Caco-2 (cell line): ENCODE data around the gene SLC22A4. TPM values are rescaled to one million over a fixed set of nuclear protein-coding genes. Genes with fewer than 3 reads are reported as not detected.

ENCODE experiments used
- BruUV-seq: library from RNA; stranded (reverse); fragments of 400-500 nt; replicated peaks from 2 replicates; lab custom pipeline; 2021; lab: Mats Ljungman, UMichigan
- CTCF ChIA-PET: fragments of 300-600 bp; sonication (Branson Sonifier 250); formaldehyde crosslinking; loops from one replicate; lab custom pipeline; 2022; ENCODE audit warnings: antibody characterized with exemption; lab: Charles Lee
- POLR2A ChIA-PET: fragments of 300-600 bp; sonication (Branson Sonifier 250); formaldehyde crosslinking; loops from one replicate; lab custom pipeline; 2022; ENCODE audit warnings: antibody characterized with exemption; lab: Charles Lee
- DNase-seq, 2 experiments: peaks; one replicate each; pipeline versions ENCODE4 v3.0.0 to v3.0.0-alpha.2; 2020 to 2022
- H3K27me3 ChIP-seq: replicated peaks from 2 replicates; pipeline ENCODE4 v1.6.0; 2011; ENCODE audit warnings: low read length; ENCODE audit not compliant: control insufficient read depth, insufficient read depth
- H3K36me3 ChIP-seq: 2 replicates; pipeline ENCODE4 v1.5.1; 2011; ENCODE audit warnings: low read length; ENCODE audit not compliant: control insufficient read depth, insufficient read depth
- H3K4me1 ChIP-seq: fragments of 250-450 bp; sonication (Bioruptor Pico); 2 replicates; pipeline ENCODE4 v1.5.1; 2020; ENCODE audit warnings: mild to moderate bottlenecking
- H3K4me3 ChIP-seq: 2 replicates; pipeline ENCODE4 v1.5.1; 2011; ENCODE audit warnings: low read depth, mild to moderate bottlenecking, control low read depth, low read length
- H3K9me3 ChIP-seq: fragments of 250-450 bp; sonication (Bioruptor Pico); 2 replicates; pipeline ENCODE4 v1.5.1; 2020; ENCODE audit warnings: mild to moderate bottlenecking, moderate library complexity
- H3K27ac Mint-ChIP-seq: one replicate; pipeline ENCODE4 v1.8.0; 2022; ENCODE audit warnings: mixed read lengths; ENCODE audit not compliant: unreplicated experiment
- H3K27me3 Mint-ChIP-seq: one replicate; pipeline ENCODE4 v1.8.0; 2022; ENCODE audit warnings: mixed read lengths; ENCODE audit not compliant: insufficient read depth, unreplicated experiment
- H3K36me3 Mint-ChIP-seq: one replicate; pipeline ENCODE4 v1.8.0; 2022; ENCODE audit warnings: mild to moderate bottlenecking, mixed read lengths; ENCODE audit not compliant: insufficient read depth, unreplicated experiment
- H3K4me1 Mint-ChIP-seq: one replicate; pipeline ENCODE4 v1.8.0; 2022; ENCODE audit warnings: low read depth, mixed read lengths; ENCODE audit not compliant: unreplicated experiment
- H3K4me3 Mint-ChIP-seq: one replicate; pipeline ENCODE4 v1.8.0; 2022; ENCODE audit warnings: mild to moderate bottlenecking, moderate library complexity, mixed read lengths; ENCODE audit not compliant: unreplicated experiment
- H3K9me3 Mint-ChIP-seq: one replicate; pipeline ENCODE4 v1.8.0; 2022; ENCODE audit warnings: mixed read lengths; ENCODE audit not compliant: unreplicated experiment
- CTCF ChIP-seq, 2 experiments: fragments of 200-600 bp in 1 of 2; IDR thresholded peaks; 1 replicate in 1 of 2; 2 replicates in 1 of 2; pipeline versions ENCODE4 v1.5.1 to v1.8.0; 2011 to 2022; ENCODE audit warnings: antibody characterized with exemption in 1 of 2, control low read depth in 1 of 2, inconsistent platforms in 1 of 2, low read depth in 1 of 2, low read length in 1 of 2, mild to moderate bottlenecking in 1 of 2, moderate library complexity in 1 of 2; ENCODE audit not compliant: insufficient read depth in 1 of 2, severe bottlenecking in 1 of 2, unreplicated experiment in 1 of 2
- intact Hi-C: fragments of 100-400 bp; cut with micrococcal nuclease; formaldehyde crosslinking; loops from one replicate; pipeline ENCODE4 v1.10.0; 2022; ENCODE audit not compliant: unreplicated experiment
- total RNA-seq: library from RNA; stranded (reverse); gene quantifications from 2 replicates; pipeline ENCODE4 v1.2.3, GENCODE V29; 2022

SLC22A4 gene
- total RNA-seq, 1 experiment from 2014 or later, result 1.5 TPM

- Histone ChIP-seq H3K9me3 (no peaks in the 10 kb centered on the region), H3K36me3 (no peaks in the 10 kb centered on the region), H3K4me3 (no peak overlapping the region), H3K4me1 (peaks cover 6% of the 10 kb centered on the region), H3K27me3 (no peaks in the 10 kb centered on the region)
- Mint-ChIP-seq H3K27ac (peak overlapping the region; percentile 5), H3K36me3 (no peaks in the 10 kb centered on the region), H3K27me3 (no peaks in the 10 kb centered on the region), H3K4me1 (no peaks in the 10 kb centered on the region), H3K4me3 (no peak overlapping the region), H3K9me3 (no peaks in the 10 kb centered on the region)
- CTCF ChIA-PET, result interaction anchor here (0.6 kb wide), 1 partner anchor 8 kb away, joined by 3 read pairs; no protein-coding TSS in a partner anchor
- BruUV-seq, result no TSS peak
- intact Hi-C loops, result no loop called here
- POLR2A ChIA-PET, result no interaction called here
- TF ChIP-seq CTCF (IDR thresholded peaks at IDR 0.05; ENCODE audit: insufficient read depth in 1 of 2, low read depth in 1 of 2, low read length in 1 of 2, severe bottlenecking in 1 of 2, unreplicated experiment in 1 of 2), result no peak
- DNase-seq, result peak in 1 of 2 experiments; percentile 17
These were observed 29.5 kb upstream of the SLC22A4 start for GRCh38 chr5:132264546-132265335.

- H3K4me1 ChIP-seq, result peaks cover 6% of the 10 kb centered on the region
- intact Hi-C loops, result no loop called here
These were observed 28.7 kb upstream of the SLC22A4 start for GRCh38 chr5:132265336-132266030.

More at GRCh38 chr5:132265336-132266030, 28.7 kb upstream of the SLC22A4 start:
- Mint-ChIP-seq H3K36me3 (no peaks in the 10 kb centered on the region), H3K27ac (peak overlapping the region; percentile 76), H3K27me3 (no peaks in the 10 kb centered on the region), H3K9me3 (no peaks in the 10 kb centered on the region), H3K4me1 (no peaks in the 10 kb centered on the region), H3K4me3 (no peak overlapping the region)
- Histone ChIP-seq H3K36me3 (no peaks in the 10 kb centered on the region), H3K4me3 (no peak overlapping the region), H3K27me3 (no peaks in the 10 kb centered on the region), H3K9me3 (no peaks in the 10 kb centered on the region)
- POLR2A ChIA-PET, result no interaction called here
- no TSS peak for BruUV-seq
- peak; percentile 76 for DNase-seq
- no peak for TF ChIP-seq CTCF (IDR thresholded peaks at IDR 0.05; ENCODE audit: insufficient read depth in 1 of 2, low read depth in 1 of 2, low read length in 1 of 2, severe bottlenecking in 1 of 2, unreplicated experiment in 1 of 2)
- CTCF ChIA-PET, result no interaction called here
